DOHH2 (cell line): ENCODE data around the gene ADAMTSL5.

Experiments
- H3F3A ChIP-seq: fragments of 200-600 bp; sonication (generic), shearing (Covaris generic); 2 replicates; pipeline ENCODE4 v1.6.0; 2016; ENCODE audit warnings: antibody characterized with exemption, mild to moderate bottlenecking; ENCODE audit not compliant: control insufficient read depth, insufficient read depth
- H3K27ac ChIP-seq: fragments of 200-600 bp; sonication (generic); 2 replicates; pipeline ENCODE4 v1.5.1; 2014; ENCODE audit warnings: low read depth, mild to moderate bottlenecking, low read length, moderate library complexity
- H3K27me3 ChIP-seq: fragments of 200-600 bp; sonication (generic); 2 replicates; pipeline ENCODE4 v1.6.1; 2014; ENCODE audit warnings: mild to moderate bottlenecking, low read length, mixed read lengths; ENCODE audit not compliant: control insufficient read depth
- H3K36me3 ChIP-seq: fragments of 200-600 bp; sonication (generic); 2 replicates; pipeline ENCODE4 v1.6.1; 2014; ENCODE audit warnings: mild to moderate bottlenecking, low read length, moderate library complexity, mixed read lengths; ENCODE audit not compliant: control insufficient read depth
- H3K4me1 ChIP-seq: fragments of 200-600 bp; sonication (generic); 2 replicates; pipeline ENCODE4 v1.6.1; 2014; ENCODE audit warnings: mild to moderate bottlenecking, low read length, mixed read lengths; ENCODE audit not compliant: control insufficient read depth
- H3K4me2 ChIP-seq: fragments of 200-600 bp; sonication (generic); 2 replicates; pipeline ENCODE4 v1.6.0; 2014; ENCODE audit warnings: mild to moderate bottlenecking, low read length, moderate library complexity
- H3K4me3 ChIP-seq: fragments of 200-600 bp; sonication (generic); 2 replicates; pipeline ENCODE4 v1.5.1; 2014; ENCODE audit warnings: mild to moderate bottlenecking, low read length, mixed read lengths
- H3K79me2 ChIP-seq: fragments of 200-600 bp; sonication (generic); 2 replicates; pipeline ENCODE4 v1.6.1; 2014; ENCODE audit warnings: mild to moderate bottlenecking, low read length, mixed read lengths; ENCODE audit not compliant: control insufficient read depth
- H3K9me2 ChIP-seq: fragments of 200-600 bp; sonication (generic); replicated peaks from 2 replicates; pipeline ENCODE4 v1.6.1; 2014; ENCODE audit warnings: mild to moderate bottlenecking, low read length, mixed read lengths; ENCODE audit not compliant: control insufficient read depth
- H3K9me3 ChIP-seq: fragments of 200-600 bp; sonication (generic); 2 replicates; pipeline ENCODE4 v1.6.1; 2014; ENCODE audit warnings: antibody characterized with exemption, low read length, mixed read lengths; ENCODE audit not compliant: control insufficient read depth, insufficient read depth
- H4K20me1 ChIP-seq: fragments of 200-600 bp; sonication (generic); 2 replicates; pipeline ENCODE4 v1.6.0; 2014; ENCODE audit warnings: low read depth, mild to moderate bottlenecking, antibody characterized with exemption, low read length, moderate library complexity; ENCODE audit not compliant: control insufficient read depth, insufficient read depth
- EZH2phosphoT487 ChIP-seq: fragments of 200-600 bp; sonication (generic); IDR thresholded peaks from 2 replicates; pipeline ENCODE4 v1.6.1; 2017; ENCODE audit warnings: borderline replicate concordance, mild to moderate bottlenecking, antibody characterized with exemption, low read length, moderate library complexity, mixed read lengths
- TF ChIP-seq, protein P1 (sequence below): fragments of 200-600 bp; sonication (generic); IDR thresholded peaks from one replicate; pipeline ENCODE4 v1.5.1; 2014; ENCODE audit warnings: antibody characterized with exemption, mild to moderate bottlenecking, low read depth, low read length; ENCODE audit not compliant: poor library complexity, severe bottlenecking

The ADAMTSL5 gene, protein sequence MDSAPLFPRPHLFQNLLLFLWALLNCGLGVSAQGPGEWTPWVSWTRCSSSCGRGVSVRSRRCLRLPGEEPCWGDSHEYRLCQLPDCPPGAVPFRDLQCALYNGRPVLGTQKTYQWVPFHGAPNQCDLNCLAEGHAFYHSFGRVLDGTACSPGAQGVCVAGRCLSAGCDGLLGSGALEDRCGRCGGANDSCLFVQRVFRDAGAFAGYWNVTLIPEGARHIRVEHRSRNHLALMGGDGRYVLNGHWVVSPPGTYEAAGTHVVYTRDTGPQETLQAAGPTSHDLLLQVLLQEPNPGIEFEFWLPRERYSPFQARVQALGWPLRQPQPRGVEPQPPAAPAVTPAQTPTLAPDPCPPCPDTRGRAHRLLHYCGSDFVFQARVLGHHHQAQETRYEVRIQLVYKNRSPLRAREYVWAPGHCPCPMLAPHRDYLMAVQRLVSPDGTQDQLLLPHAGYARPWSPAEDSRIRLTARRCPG

DNA sequence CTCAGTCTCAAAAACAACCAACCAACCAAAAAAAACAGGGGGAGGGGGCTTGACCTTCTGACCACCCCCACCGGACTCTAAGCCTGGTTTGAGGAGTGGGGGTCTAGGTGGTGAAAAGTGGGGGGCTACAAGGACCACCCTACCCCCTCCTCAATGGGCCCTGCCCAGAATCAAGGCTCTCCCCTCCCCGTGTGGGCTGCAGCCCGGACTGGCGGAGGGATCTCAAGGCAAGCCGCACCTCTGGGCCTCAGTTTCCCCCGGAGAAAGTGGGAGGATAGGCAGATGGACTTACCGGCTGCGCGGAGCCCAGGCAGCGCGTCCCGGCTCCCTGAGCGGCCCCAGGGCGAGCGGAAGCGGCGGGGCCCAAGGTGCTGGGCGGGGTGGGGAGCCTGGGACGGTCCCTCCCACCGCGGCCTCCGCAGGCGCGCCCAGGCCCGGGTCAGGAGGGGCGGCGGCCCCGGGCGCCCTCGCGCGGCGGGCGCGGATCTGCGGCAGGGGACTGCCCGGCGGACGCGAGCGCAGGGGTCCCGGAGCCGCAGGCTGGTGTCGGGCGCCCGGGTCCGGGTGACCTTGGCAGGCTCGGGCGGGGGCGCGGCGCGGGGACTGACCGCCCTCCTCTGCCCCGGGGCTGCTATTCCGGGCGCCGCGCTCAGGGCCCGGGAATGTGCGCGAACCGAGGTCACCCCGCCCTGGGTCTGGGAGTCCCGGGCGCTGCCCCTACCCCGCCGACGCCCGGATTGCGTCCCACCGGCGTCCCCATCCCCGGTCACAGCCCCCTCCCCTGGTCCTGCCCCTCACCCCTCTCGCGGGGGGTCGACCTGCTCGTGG, at the start of gene ADAMTSL5:
Gene ADAMTSL5, minus strand, starts transcription at position 349 of the 828 bp plus-strand sequence. CDS start 2,076 bp downstream, outside the sequence.
- H3K79me2 ChIP-seq, result no peaks in the 10 kb centered on the region
- no peaks in the 10 kb centered on the region for H3K36me3 ChIP-seq
- H3K9me3 ChIP-seq, result no peaks in the 10 kb centered on the region
- no peaks in the 10 kb centered on the region for H3F3A ChIP-seq
- peak within 1 kb of the TSS; percentile 74 for H3K4me2 ChIP-seq
- H3K4me3 ChIP-seq, result peak within 1 kb of the TSS; percentile 67
- TF ChIP-seq EZH2phosphoT487, result no peak
- TF ChIP-seq, protein P1, sequence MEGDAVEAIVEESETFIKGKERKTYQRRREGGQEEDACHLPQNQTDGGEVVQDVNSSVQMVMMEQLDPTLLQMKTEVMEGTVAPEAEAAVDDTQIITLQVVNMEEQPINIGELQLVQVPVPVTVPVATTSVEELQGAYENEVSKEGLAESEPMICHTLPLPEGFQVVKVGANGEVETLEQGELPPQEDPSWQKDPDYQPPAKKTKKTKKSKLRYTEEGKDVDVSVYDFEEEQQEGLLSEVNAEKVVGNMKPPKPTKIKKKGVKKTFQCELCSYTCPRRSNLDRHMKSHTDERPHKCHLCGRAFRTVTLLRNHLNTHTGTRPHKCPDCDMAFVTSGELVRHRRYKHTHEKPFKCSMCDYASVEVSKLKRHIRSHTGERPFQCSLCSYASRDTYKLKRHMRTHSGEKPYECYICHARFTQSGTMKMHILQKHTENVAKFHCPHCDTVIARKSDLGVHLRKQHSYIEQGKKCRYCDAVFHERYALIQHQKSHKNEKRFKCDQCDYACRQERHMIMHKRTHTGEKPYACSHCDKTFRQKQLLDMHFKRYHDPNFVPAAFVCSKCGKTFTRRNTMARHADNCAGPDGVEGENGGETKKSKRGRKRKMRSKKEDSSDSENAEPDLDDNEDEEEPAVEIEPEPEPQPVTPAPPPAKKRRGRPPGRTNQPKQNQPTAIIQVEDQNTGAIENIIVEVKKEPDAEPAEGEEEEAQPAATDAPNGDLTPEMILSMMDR, result no peak
- peaks cover 22% of the 10 kb centered on the region for H3K27me3 ChIP-seq
- no peaks in the 10 kb centered on the region for H3K9me2 ChIP-seq
- peaks cover 10% of the 10 kb centered on the region for H3K4me1 ChIP-seq
- no peak within 1 kb of the TSS for H3K27ac ChIP-seq
- 0 out of 2 replicates have a peak, but pooled peaks cover 3% of the 10 kb centered on the region for H4K20me1 ChIP-seq

DNA sequence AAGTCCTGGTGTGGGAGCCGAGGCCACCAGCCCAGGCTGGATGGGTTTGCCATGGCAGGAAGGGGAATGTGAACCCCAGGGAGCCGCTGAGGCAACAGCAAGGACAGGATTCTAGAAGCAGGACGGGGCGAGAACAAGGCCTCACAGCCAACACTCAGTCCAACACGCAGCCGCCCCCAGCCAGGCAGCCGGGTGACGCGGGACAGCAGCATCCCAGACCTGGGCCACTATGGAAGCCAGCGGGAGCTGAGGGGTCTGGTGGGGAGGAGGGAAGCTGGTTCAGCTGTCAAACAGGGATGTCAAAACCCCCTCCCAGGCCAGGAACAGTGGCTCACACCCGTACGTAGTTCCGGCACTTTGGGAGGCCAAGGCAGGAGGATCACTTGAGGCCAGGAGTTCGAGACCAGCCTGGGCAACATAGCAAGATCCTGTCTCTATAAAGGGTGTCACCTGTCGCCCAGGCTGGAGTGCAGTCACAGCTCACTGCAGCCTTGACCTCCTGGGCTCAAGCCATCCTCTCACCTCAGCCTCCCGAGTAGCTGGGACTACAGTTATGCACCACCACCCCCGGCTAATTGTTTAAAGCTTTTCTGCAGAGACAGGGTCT, 48.5 kb upstream of the ADAMTSL5 start:
- H3K79me2 ChIP-seq, result peaks cover 5% of the 10 kb centered on the region; the same call in 1 of the 2 replicates
- no peaks in the 10 kb centered on the region for H3K27me3 ChIP-seq
- no peaks in the 10 kb centered on the region for H3F3A ChIP-seq
- H3K4me2 ChIP-seq, result no peak overlapping the region
- H3K4me1 ChIP-seq, result no peaks in the 10 kb centered on the region
- H3K9me3 ChIP-seq, result no peaks in the 10 kb centered on the region
- no peaks in the 10 kb centered on the region for H3K9me2 ChIP-seq
- no peak for TF ChIP-seq EZH2phosphoT487
- TF ChIP-seq, protein P1, result no peak
- H3K36me3 ChIP-seq, result no peaks in the 10 kb centered on the region
- H4K20me1 ChIP-seq, result no peaks in the 10 kb centered on the region
- H3K4me3 ChIP-seq, result no peak overlapping the region
- H3K27ac ChIP-seq, result no peak overlapping the region

GRCh38 chr19:1560286-1560882, 47.6 kb upstream of the ADAMTSL5 start:
- no peaks in the 10 kb centered on the region for H4K20me1 ChIP-seq
- H3K4me2 ChIP-seq, result no peak overlapping the region
- H3K27ac ChIP-seq, result no peak overlapping the region
- H3K4me1 ChIP-seq, result no peaks in the 10 kb centered on the region
- no peaks in the 10 kb centered on the region for H3K9me3 ChIP-seq
- TF ChIP-seq, protein P1, result no peak
- no peak for TF ChIP-seq EZH2phosphoT487
- H3K27me3 ChIP-seq, result no peaks in the 10 kb centered on the region
- no peaks in the 10 kb centered on the region for H3F3A ChIP-seq
- H3K4me3 ChIP-seq, result no peak overlapping the region
- H3K9me2 ChIP-seq, result no peaks in the 10 kb centered on the region
- H3K79me2 ChIP-seq, result no peaks in the 10 kb centered on the region; the same call in 1 of the 2 replicates
- no peaks in the 10 kb centered on the region for H3K36me3 ChIP-seq
